ENCODE data around the gene DGKI.

DGKI gene

GRCh38 chr7:137381045-137381444, 465.7 kb downstream of the DGKI start:
- no peaks in the 10 kb centered on the region for H3K9me3 ChIP-seq (ENCODE audit: low read length)
- no peaks in the 10 kb centered on the region for H4K20me1 ChIP-seq (ENCODE audit: insufficient read depth, low read length)
- H3K27me3 ChIP-seq (ENCODE audit: insufficient read depth, low read length), result no peaks in the 10 kb centered on the region
- H2AFZ ChIP-seq (ENCODE audit: low read length), result no peak overlapping the region
- H3F3A ChIP-seq (ENCODE audit: insufficient read depth, low read length), result no peaks in the 10 kb centered on the region
- no peak overlapping the region for H3K9ac ChIP-seq (ENCODE audit: low read length)
- no peaks in the 10 kb centered on the region for H3K9me2 ChIP-seq (ENCODE audit: low read depth, low read length)
- no peaks in the 10 kb centered on the region for H3K36me3 ChIP-seq (ENCODE audit: insufficient read depth, low read length)
- TF ChIP-seq EZH2 (IDR thresholded peaks at IDR 0.05; ENCODE audit: borderline replicate concordance, low read length) (no peak), CTCF (IDR thresholded peaks at IDR 0.05; ENCODE audit: low read length) (no peak)
- no peaks in the 10 kb centered on the region for H3K79me2 ChIP-seq (ENCODE audit: insufficient read depth, low read length)
- H3K4me1 ChIP-seq (ENCODE audit: insufficient read depth, low read length, severe bottlenecking), result no peaks in the 10 kb centered on the region
- H3K27ac ChIP-seq (ENCODE audit: low read depth, low read length, poor library complexity, severe bottlenecking), result no peak overlapping the region
- H3K4me2 ChIP-seq (ENCODE audit: low read length), result no peak overlapping the region
- H3K4me3 ChIP-seq (ENCODE audit: low read depth, low read length, poor library complexity, severe bottlenecking), result no peak overlapping the region

GRCh38 chr7:137373507-137373906, 473.3 kb downstream of the DGKI start:
- no peaks in the 10 kb centered on the region for H3F3A ChIP-seq (ENCODE audit: insufficient read depth, low read length)
- H3K36me3 ChIP-seq (ENCODE audit: insufficient read depth, low read length), result no peaks in the 10 kb centered on the region
- no peak for TF ChIP-seq CTCF (IDR thresholded peaks at IDR 0.05; ENCODE audit: low read length)
- TF ChIP-seq EZH2 (IDR thresholded peaks at IDR 0.05; ENCODE audit: borderline replicate concordance, low read length), result no peak
- no peak overlapping the region for H3K9ac ChIP-seq (ENCODE audit: low read length)
- no peak overlapping the region for H3K27ac ChIP-seq (ENCODE audit: low read depth, low read length, poor library complexity, severe bottlenecking)
- H3K79me2 ChIP-seq (ENCODE audit: insufficient read depth, low read length), result no peaks in the 10 kb centered on the region
- H4K20me1 ChIP-seq (ENCODE audit: insufficient read depth, low read length), result no peaks in the 10 kb centered on the region
- no peaks in the 10 kb centered on the region for H3K9me2 ChIP-seq (ENCODE audit: low read depth, low read length)
- no peaks in the 10 kb centered on the region for H3K4me1 ChIP-seq (ENCODE audit: insufficient read depth, low read length, severe bottlenecking)
- no peak overlapping the region for H3K4me3 ChIP-seq (ENCODE audit: low read depth, low read length, poor library complexity, severe bottlenecking)
- H2AFZ ChIP-seq (ENCODE audit: low read length), result no peak overlapping the region
- H3K4me2 ChIP-seq (ENCODE audit: low read length), result no peak overlapping the region
- no peaks in the 10 kb centered on the region for H3K27me3 ChIP-seq (ENCODE audit: insufficient read depth, low read length)
- H3K9me3 ChIP-seq (ENCODE audit: low read length), result no peaks in the 10 kb centered on the region

GRCh38 chr7:137371616-137372015, 475.2 kb downstream of the DGKI start:
- Histone ChIP-seq H3K9ac (ENCODE audit: low read length) (no peak overlapping the region), H3K27ac (ENCODE audit: low read depth, low read length, poor library complexity, severe bottlenecking) (no peak overlapping the region), H3K79me2 (ENCODE audit: insufficient read depth, low read length) (no peaks in the 10 kb centered on the region), H2AFZ (ENCODE audit: low read length) (no peak overlapping the region), H3K9me3 (ENCODE audit: low read length) (no peaks in the 10 kb centered on the region), H4K20me1 (ENCODE audit: insufficient read depth, low read length) (no peaks in the 10 kb centered on the region), H3F3A (ENCODE audit: insufficient read depth, low read length) (no peaks in the 10 kb centered on the region), H3K4me1 (ENCODE audit: insufficient read depth, low read length, severe bottlenecking) (no peaks in the 10 kb centered on the region), H3K36me3 (ENCODE audit: insufficient read depth, low read length) (no peaks in the 10 kb centered on the region), H3K4me3 (ENCODE audit: low read depth, low read length, poor library complexity, severe bottlenecking) (no peak overlapping the region), H3K27me3 (ENCODE audit: insufficient read depth, low read length) (no peaks in the 10 kb centered on the region), H3K4me2 (ENCODE audit: low read length) (no peak overlapping the region), H3K9me2 (ENCODE audit: low read depth, low read length) (no peaks in the 10 kb centered on the region)
- TF ChIP-seq EZH2 (IDR thresholded peaks at IDR 0.05; ENCODE audit: borderline replicate concordance, low read length) (no peak), CTCF (IDR thresholded peaks at IDR 0.05; ENCODE audit: low read length) (no peak)
